DMS53 treated with DMSO at 0.1 percent for 48 hours (cell line): ENCODE results near the gene SLC25A46.
"Not testable (repeated sequence)": the region's sequence is repeated elsewhere in the genome, so short reads cannot be mapped to it uniquely, and the experiment has no call there.

Experiments used
- DNase-seq: peaks from one replicate; lab custom pipeline; 2025; ENCODE audit not compliant: unreplicated experiment; lab: John Stamatoyannopoulos, UW

The SLC25A46 gene

DNA sequence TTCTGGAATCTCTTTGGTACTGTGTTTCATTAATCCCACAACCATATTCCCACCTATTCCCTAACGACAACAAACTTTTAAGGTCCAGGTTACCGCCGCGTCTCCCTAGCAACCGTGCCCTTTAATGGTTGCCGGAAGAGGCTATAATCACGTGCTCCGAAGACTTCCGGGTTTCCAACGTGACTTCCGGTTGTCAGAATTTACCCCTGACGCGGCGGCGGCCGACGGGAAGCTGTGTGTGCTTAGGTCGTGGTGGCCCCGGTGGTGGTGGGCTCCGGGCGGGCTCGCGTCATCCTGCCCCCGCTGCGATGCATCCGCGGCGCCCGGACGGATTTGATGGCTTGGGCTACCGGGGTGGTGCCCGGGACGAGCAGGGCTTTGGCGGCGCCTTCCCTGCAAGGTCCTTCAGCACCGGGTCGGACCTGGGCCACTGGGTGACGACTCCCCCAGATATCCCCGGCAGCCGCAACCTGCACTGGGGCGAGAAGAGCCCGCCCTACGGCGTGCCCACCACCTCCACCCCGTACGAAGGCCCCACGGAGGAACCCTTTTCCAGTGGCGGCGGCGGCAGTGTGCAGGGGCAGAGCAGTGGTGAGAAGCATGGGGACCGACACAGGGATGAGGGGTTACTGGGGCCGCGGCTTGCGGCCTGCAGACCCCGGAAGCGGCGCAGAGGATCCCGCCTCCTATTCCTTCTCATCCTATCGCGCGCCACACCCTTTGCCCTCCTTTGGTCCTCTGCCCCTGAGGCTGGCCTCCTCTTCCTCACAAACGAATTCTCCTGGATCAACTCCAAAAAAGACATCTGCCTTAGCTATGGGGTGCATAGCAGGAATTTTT is at the start of gene SLC25A46:
SLC25A46 (plus strand) TSS at position 196 of the 840 bp plus-strand sequence; CDS start at position 309, 113 bp downstream.
- DNase-seq: peak; percentile 83

DNA sequence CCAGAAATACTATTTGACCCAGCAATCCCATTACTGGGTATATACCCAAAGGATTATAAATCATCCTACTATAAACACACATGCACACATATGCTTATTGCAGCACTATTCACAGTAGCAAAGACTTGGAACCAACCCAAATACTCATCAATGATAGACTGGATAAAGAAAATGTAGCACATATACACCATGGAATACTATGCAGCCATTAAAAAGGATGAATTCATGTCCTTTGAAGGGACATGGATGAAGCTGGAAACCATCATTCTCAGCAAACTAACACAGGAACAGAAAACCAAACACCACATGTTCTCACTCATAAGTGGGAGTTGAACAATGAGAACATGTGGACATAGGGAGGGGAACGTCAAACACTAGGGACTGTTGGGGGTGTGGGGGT is 48.2 kb upstream of the SLC25A46 start:
- not testable (repeated sequence) for DNase-seq

DNA sequence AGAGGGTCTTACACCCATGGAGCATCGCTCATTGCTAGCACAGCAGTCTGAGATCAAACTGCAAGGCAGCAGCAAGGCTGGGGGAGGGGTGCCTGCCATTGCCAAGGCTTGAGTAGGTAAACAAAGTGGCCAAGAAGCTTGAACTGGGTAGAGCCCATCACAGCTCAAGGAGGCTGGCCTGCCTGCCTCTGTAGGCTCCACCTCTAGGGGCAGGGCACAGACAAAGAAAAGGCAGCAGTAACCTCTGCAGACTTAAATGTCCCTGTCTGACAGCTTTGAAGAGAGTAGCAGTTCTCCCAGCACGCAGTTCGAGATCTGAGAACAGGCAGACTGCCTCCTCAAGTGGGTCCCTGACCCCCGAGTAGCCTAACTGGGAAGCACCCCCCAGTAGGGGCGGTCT is 46.1 kb upstream of the SLC25A46 start:
- not testable (repeated sequence) for DNase-seq

DNA sequence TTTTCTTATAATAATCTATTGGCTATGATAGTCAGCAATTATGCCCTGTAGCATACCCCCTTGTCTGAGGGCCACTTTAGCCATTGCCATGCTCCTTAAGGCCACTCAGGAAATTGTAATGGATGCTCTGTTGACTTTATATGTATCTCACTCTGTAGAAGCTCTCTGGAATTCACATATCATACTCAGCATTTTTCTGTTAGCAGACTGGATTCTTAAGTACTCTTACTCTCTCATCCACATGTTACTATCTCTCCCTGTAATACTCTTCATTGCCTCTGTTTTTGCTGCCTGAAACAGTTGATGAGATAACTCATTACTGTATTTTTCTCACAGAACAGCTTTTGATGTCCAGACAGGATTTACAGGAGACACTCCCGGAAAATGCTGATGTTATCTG is 36.5 kb upstream of the SLC25A46 start:
- DNase-seq: no peak

DNA sequence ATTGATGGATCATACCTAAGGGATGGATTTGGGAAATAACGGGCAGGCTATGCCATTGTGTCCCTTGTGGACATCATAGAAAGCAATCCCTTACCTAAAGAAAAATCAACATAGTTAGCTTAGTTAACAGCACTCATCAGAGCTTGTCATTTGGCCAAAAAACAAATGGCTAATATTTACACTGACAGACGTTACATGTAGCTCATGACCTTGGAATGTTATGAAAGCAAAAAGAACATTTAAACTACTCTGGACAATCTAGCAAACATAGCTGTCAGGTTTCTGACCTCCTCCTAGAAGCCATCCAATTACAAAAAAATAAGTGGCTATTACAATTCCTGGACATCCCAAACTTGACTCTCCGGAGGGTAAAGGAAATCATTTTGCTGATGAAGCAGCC is 36.1 kb upstream of the SLC25A46 start:
- DNase-seq: no peak

DNA sequence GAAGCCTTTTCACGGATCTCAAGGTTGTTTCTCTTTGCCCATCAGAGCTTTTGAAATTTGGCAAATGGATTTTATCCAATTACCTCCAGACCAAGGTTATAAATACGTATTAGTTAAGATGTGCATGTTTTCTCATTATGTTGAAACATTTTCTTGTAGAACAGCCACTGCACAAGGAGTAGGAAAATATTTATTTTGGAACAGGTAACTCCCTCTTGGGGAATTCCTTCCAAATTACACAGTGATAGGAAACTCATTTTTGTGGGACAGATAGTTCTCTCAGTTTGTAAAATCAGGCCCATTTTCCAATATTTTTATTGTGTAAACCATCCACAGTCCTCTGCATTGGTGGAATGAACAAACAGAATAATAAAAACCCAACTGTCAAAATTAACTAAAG is 35.3 kb upstream of the SLC25A46 start:
- no peak for DNase-seq

DNA sequence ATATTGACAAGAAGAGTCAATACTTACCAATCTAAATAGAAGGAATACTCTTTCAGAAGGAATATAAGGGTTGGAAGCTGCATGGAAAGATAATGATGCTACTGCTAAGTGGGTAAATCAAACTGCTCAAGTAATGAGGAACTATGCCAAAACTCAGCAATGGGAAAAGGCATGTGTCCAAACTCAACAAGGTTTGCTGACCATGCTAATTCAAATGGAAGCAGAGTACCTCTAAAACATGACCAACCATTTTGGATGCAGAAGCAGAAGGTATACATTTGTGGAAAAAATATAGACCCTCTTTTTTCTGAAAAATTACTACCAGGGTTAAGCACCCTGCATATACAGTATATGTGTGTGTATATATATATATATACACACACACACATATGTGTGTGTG is 33.5 kb upstream of the SLC25A46 start:
- DNase-seq: no peak

DNA sequence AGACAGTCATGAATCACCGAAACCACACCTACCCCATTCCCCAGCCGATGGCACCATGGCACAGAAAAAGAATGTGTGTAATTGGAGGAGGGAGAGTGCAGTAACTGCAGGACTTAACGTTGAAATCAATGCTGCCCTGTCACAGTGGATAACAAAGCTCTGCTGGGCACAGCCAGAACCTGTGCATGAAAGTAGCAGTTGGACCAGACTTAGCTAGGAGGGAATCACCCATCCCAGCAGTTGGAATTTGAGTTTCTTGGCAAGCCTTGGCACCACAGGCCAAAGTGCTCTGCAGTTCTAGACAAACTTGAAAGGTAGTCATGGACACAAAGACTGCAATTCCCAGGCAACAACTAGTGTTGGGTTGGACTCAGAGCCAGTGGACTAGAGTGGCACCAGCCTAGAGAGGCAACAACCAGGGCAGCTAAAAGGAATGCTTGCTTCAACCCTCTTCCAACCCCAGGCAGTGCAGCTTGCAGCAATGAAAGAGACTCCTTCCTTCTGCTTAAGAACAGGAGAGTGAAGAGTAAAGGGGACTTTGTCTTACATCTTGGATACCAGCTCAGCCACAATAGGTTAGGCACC is 31.5 kb upstream of the SLC25A46 start:
- no peak for DNase-seq

DNA sequence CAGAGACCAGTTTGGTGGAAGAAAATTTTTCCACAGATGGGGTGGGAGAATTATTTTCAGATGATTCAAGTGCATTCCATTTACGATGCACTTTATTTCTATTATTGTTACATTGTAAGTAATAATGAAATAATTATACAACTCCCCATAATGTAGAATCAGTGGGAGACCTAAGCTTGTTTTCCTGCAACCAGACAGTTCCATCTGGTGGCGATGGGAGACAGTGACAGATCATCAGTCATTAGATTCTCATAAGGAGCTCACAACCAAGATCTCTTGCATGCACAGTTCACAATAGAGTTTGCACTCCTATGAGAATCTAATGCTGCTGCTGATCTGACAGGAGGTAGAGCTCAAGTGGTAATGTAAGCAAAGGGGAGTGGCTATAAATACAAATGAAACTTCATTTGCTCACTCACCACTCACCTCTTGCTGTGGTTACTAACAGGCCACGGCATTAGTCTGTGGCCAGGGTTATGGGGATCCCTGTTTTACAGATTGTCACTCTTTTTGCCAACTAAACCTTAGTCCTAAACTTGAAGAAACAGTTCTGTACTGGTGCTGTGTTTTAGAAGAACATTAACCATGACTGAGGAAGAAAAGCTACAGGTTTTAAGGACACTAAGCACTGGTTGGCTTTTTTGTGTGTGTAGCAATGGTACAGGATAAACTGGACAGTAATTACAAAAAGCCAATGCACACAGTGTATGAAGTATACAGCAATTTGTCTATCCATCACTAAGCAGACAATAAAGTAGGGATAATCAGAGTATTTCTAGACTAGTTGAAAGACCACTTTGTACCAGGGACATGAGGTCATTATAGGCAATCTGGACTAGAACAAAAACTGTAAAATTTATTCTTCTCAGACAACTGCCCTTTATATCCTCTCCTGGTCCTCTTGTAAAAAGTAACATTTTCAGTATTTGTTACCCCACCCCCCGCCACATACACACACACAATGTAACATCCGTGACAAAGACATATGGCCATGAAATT is 22.3 kb upstream of the SLC25A46 start:
- DNase-seq: no peak

DNA sequence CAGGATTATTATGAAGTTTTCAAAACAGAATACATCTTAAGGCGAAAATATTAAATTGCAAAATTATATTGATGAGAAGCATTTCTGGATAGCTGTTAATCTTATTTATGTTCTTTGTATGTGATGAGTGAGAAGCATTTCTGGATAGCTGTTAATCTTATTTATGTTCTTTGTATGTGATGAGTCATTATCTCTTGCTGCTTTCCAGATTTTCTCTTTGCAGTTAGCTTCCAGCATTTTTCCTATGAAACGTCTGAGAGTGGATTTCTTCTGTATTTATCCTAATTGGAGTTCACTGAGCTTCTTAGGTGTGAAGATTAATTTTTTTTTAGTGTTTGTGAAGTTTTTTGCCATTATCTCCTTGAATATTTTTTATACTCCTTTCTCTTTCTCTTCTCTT is 20.5 kb upstream of the SLC25A46 start:
- no peak for DNase-seq

DNA sequence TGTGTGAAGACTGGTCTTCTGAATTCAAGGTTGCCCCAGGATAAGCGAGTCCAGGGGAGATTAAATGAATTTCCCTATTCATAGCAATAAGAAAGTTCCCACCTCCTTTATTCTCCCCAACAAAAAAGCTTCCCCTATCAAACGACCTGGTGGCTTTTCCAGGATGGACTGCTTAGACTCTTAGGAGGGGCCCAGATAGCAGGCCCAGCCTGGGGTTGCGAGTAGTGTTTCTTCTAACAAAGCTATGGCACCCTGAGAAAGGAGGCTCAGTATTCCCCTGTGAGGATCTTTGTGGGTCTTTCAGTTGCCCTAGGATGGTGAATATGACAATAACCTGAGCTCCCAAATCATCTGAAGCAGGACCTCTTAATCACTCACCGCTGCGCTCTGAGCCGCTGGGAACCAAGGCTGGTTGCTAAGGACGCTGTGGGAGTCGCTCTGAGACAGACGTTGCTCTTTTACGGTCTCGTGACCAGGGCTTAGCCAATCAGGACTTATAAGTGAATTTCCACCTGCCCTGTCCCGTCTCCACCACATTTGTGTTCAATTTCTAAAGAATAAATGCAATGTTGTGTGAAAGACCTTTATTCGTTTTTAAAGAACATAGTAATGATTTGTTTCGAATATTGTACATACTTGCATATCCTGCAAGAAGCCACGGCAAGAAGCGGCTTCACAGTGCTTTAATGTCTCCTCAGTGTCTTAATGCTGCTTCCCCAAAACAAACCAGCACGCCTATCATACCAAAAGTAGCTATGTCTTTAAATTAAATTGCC is 12.4 kb upstream of the SLC25A46 start, which contains the start of gene TMEM232:
TMEM232 (minus strand) TSS at position 423 of the 776 bp plus-strand sequence. CDS start 59,319 bp downstream, outside the sequence.
- peak; percentile 68 for DNase-seq

DNA sequence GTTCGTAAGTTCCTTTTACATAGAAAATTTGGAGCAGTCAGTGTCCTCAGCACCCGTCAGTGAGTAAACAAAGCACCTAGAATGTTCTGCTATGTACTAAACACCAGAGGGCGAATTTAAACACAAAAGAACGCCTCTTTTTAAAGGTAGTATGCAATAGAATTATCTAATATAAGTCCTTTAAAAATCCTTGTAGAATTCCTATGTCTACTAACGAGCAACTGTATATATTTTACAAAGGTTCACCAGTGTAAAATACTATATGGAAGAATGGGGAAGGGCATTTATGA is 11.8 kb upstream of the SLC25A46 start:
- peak; percentile 40 for DNase-seq

DNA sequence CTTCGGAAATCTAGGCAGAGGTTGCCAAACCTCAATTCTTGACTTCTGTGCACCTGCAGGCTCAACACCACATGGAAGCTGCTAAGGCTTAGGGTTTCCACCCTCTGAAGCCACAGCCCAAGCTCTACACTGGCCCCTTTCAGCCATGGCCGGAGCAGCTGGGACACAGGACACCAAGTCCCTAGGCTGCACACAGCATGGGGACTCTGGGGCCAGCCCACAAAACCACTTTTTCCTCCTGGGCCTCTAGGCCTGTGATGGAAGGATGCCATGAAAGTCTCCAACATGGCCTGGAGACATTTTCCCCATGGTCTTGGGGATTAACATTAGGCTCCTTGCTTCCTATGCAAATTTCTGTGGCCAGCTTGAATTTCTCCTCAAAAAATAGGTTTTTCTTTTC is 7.3 kb upstream of the SLC25A46 start:
- not testable (repeated sequence) for DNase-seq

DNA sequence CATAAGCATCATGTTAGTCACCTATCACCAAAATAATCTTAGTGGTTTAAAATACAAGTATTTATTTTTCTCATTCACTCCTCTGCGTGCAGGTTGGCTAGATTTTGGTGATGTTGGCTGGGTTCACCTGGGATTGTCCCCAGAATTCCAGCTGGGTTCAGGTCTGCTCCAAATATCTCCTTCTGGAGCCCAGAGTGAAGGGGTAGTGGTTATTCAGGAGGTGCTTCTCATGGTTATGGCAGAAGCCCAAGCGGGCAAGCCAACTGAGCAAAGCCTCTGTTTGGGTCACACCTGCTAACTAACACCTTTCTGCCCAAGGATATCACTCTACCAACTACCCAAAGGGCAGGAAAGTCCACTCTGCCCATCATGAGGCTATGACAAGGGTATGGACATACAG is 4.7 kb upstream of the SLC25A46 start:
- DNase-seq: no peak

DNA sequence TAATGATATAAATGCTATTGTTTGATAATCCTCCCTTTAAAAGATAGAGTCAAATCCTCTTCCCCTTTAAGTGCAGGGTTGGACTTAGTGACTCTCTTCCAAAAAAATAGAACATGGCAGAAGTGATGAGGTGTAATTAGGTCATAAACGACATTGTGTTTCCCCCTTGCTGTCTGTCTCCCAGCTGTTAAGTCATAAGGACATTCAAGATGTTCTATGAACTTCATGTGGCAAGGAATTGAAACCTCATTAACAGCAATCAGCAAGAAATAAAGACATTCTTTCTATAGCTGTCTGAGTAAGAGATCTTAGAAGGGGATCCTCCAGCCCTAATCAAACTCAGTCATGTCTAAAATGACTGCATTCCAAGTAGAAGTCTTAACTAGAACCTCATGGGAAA is 3.3 kb upstream of the SLC25A46 start:
- no peak for DNase-seq

DNA sequence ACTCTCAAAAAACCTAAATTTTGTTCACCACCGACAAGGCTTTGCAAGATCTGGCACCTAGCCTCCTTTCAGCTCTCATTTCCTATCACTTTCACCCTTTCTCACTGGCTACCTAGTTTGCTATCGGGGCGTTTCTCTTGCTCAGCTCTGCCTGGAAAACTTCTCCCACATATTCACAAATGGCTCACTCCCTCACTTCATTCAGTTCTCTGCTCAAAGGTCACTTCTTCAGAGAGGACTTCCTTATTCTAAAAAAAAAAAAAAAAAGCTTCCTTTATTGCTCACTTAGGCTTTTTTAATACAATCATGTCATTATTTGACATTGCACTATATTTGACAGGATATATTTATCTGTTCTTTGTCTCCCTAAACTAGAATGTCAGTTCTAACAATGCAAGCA is 2.1 kb upstream of the SLC25A46 start:
- no peak for DNase-seq

DNA sequence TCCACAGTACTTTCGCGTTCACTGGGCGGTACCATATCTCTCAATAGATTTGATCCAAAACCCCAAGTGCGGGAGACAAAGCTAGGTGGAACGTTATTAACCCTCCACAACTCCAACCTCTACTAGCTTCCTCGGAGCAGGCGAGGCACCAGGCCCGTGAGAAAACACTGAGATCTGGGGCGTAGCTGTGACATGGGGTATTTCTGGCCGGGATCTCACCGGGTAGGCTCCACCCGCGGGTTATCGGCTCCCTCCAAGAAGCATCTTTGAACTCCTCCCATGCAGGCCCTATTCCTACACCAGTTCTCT is 350 bp upstream of the SLC25A46 start:
- no peak for DNase-seq

DNA sequence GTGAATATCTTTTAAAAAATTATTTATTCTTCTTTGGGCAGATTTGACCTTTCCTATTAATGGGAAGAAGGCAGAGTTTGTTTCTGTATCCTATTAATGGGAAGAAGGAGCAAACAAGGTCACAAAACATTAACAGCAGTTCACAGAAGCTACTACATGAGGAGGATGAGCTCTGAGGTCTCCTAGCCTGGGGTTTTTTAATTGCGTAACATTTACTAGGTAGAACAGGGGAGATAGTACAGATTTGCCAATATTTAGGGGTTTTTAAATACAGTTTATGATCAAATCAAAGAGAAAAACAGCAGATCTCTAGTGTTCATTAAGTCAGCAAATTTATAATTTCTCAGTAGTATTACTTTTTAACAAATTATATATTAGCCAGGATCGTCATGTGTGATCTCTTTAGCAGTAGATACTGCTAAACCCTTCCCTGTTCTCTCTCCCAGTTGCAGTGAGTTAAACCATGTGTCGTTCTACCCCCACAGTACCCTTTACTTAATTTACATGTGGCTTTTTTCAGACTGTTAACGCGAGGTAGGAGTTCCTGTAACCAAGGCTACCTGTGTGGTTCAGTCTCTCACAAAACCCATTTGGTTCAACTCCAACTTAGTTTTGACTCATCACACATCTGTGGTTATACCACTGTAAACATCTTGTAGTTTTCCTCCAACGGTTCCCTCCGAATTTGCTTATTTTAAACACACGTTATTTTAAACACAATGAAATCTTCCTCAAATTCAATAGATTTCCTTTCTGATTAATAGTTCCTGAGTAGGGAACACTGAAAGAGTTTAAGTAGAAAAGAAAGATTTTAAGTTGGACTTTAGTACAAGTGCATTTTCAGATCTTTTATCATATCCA is 13.3 kb downstream of the SLC25A46 start:
- no peak for DNase-seq

DNA sequence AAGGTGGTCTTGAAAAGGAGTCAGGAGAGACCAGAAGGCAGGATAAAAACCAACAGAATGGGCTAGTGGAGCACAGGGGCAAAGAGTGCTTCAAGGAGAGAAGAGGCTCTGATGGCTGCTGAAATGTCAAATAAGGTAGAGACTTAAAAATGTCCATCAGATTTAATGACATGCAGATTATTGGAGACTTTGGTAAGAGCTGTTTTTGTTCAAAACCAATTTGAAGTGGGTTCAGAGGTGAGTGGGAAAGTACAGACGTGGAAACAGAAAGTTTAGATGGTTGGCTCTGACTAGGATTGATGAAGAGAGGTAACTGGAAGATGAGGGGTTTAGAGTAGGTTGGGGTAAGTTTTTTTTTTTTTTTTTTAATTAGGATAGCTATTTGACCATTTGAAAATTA is 14.1 kb downstream of the SLC25A46 start:
- no peak for DNase-seq

DNA sequence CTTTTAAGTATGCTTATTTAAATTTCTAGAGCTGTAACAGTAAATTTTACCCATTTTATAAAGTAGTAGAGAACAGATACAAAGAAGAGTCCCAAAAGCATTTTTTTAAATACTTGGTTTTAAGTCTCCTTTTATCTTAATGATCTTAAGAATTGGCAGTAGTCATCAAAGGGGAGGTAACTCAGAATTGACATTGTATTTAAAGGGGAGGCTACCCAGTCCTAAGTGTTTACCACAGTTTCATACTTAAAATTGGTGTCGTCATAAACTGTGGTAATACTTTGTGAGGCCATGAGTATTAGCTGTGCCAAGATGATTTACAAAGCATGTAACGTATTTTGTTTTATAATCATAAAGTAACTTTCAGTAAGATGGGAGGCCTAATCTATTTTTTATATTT is 14.8 kb downstream of the SLC25A46 start:
- DNase-seq: no peak
